ENCODE data around the gene TMEM131L.
A peak's percentile ranks its signal among the peaks of the same experiment; 100 is the strongest.
"Not testable (repeated sequence)": the region's sequence is repeated elsewhere in the genome, so short reads cannot be mapped to it uniquely, and the experiment has no call there.

The TMEM131L gene

DNA sequence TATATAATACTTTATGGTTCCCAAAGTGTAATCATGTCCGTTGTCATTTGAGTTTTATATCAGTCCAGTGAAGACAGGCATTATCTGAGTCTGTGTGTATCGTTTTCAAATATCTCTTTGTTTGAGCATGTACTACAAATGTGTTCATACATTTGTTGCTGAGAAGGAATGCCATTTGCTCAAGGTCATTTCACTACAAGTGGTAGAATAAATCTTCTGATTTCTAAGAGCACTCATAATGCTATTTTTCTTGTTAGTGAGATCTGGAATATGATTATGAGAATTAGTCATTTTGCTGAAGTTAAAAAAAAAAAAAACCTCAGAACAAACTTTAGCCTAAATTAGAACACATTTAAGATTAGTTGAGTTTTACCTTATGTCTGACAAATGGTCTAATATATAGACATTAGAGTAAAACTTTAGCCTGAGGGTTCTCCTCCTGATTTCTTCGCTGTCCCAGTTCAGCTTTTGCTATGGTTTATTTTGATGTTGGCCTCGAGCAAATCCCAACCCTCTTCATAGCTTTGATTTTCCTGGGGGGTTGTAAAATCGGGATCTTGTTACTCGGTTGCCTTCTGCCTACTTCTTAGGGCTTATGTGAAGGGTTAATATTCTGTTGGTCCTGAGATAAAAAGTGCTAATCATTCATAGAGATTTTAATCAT is 87.1 kb downstream of the TMEM131L start:
- no peak for FAIRE-seq

DNA sequence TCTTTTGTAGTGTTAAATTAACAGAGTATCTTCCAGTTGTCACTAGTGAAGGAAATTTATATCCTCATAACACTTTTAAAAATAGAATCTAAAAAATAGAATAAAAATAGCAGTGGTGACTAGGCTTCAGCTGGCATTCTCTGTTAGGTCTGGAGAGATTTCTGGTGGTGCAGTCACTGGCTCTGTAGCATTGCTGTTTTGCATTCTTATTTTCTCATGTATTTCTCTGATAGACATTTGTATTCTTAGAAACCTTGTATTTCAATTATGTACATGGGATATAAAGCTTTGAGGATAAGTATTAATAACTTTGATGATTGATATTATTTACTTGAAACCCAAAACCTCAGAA is 87.6 kb downstream of the TMEM131L start:
- no peak for FAIRE-seq

DNA sequence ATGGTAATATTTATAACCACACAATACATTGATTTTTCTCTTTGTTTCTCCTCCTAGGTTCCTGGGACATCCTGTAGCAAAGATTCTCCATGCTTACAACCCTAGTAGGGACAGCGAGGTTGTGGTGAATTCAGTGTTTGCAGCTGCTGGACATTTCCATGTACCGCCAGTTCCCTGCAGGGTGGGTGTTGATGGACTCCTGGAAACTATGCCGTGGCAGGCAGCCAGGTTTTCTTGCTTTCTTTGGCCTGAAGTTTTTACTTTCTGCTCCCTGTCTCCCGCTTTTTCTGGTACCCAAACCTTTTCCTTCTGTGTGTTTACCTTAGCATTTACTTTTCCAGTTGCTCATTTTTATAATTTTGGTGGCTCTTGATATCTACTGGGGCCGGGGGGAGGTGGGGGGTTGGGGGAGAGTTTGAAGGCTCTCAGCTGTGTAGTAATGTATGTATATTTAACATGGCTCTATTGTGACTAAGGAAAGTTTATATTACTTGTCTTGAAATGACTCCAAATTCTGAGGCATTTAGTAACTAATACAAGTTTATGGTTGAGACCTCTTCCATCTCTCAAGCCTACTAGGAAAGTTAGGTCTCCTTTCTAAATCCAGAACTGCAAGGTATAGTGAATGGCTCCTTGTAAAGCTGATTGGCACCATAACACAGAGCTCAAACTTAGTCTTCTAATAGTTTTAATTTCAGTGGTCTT is 89.7 kb downstream of the TMEM131L start:
- no peak for FAIRE-seq

DNA sequence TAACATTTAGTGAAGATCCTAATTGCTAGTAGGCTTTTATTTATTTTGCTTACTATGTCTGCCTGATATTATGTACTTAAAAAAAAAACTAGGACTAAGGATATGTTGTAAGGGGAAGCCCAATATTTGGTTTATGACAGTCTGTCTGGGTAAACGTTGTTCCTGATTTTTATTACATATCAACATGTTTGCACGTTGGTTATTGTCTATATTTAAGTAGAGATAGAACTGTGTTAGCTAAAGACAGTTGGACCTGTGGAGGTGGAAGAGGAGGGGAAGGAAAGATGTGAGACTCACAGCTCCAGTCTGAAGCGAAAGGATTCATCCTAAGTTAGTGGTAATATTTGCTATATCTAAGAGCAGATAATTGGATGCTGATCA is 90.3 kb downstream of the TMEM131L start:
- FAIRE-seq = no peak

DNA sequence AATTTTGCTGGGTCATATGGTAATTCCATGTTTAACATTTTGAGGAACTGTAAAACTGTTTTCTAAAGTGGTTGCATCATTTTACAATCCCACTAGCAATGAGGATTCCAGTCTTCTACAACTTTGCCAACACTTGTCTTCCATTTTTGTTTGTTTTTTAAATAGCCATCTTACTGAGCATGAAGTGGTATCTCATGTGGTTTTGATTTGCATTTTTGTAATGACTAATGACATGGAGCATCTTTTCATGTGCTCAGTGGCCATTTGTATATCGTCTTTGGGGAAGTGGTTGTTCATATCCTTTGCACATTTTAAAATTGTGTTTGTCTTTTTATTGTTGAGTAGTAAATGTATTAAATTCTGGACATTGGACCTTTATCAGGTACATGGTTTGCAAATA is 94.7 kb downstream of the TMEM131L start:
- FAIRE-seq = no peak

DNA sequence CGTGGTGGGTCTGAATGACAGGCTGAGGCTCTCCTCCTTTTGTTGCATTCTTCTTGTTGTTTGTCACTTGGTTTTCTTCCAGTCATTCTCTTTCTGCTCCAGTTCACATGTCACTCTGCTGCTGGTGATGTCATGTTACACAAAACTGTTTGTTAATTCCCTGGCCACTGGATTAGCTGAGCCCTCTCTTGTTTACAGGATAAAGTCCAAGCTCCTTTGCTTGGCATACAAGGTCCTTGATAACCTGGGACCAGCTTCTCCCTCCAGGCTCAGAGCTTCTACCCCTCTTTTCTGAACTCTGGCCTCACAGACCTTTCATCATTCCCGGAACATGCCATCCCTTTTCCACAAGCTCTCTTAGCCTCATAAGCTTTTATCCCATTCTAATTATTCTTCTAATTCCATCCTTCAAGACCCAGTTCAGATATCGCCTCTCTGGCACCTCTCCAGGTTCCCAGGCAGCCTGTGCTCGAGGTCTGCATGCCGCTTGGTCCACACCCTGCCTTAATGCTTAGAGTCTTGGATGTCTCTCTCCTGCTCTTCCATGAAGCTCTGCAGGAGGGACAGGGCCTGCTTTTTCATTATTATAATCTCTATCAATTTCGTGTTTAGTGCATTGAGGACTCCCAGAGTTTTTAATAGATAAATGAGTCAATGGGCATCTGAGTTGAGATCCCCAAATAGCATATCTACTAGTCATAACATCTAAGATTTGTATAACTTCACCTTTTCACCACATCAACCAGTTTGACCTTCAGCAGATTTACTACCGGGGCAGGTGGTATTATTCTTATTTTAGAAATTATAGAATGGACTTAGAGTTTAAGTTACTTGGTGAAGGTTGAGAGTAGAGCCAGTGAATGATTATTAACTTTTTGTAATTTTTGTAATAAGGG is 98.7 kb downstream of the TMEM131L start:
- FAIRE-seq = no peak

DNA sequence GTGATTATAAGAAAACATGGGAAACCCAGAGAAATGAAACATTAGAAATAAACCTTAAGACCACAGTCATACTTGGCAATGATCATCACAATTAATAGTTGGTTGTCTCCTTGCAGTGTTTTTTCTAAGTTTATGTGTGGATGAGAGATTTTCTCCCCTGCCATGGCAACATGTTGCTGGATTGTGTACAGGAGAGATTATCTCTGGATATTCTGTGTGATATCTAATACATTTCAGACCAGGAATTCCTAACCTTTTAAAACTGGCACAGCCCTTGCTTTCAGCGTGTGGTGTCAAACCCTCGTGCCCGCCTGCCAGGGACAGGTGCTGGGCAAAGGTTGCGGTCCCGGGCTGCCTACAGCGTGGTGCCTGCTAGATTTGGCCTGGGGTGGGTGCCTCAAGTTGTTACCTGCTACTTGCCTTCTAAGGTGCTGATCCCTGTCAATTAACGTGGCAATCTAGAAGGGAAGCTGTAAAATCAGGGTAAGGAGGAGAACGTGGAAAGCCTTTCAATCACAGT is 100.5 kb downstream of the TMEM131L start:
- no peak for FAIRE-seq

DNA sequence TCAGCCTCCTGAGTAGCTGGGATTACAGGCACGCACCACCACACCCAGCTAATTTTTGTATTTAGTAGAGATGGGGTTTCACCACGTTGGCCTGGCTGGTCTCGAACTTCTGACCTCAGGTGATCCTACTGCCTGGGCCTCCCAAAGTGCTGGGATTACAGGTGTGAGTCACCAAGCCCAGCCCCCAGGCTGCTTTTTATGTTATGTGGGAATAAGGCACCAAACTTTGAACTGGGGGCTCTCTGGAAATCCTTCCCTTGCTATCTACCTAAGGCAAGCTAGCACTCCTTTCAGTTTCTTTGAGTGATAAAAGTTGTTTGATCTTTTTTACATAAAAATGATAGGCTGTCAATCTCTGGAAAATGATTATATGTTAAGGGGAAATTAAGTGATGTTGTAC is 101.5 kb downstream of the TMEM131L start:
- FAIRE-seq = not testable (repeated sequence)

DNA sequence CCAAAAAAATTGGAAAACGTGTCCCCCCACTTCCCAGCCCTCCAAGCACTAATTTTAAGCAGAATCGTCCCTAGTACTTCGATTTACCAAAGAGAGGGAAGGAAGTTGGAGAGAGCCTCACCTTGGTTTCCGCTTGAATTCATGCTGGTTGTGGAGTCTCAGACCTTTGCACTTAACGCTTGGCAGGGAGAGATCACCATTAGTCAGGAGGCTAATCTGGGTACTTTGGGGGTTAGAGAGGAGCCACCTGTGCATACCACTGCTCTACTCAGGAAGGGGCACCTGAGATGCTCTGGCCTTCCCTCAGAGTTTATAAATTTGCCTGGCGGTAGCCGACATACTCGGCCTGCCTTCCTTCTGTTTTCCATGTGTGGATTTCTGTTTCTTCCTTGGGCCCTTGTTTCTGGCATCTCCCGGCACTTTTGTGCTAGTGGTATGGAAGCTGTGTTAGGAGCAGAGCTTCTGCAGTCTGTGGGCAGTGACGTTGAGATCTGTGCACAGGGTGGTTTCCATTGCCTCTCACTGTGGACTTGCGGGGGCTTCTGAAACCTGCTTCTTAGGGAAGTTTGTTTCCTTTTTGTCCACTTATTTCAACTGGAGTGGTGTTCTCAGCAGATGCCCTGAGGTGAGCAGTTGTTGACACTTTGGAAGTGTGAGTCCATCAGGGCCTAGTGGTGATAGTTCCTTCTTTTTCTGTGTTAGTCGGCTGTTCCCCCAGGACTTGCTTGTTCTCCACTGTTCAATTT is 104.2 kb downstream of the TMEM131L start:
- no peak for FAIRE-seq

DNA sequence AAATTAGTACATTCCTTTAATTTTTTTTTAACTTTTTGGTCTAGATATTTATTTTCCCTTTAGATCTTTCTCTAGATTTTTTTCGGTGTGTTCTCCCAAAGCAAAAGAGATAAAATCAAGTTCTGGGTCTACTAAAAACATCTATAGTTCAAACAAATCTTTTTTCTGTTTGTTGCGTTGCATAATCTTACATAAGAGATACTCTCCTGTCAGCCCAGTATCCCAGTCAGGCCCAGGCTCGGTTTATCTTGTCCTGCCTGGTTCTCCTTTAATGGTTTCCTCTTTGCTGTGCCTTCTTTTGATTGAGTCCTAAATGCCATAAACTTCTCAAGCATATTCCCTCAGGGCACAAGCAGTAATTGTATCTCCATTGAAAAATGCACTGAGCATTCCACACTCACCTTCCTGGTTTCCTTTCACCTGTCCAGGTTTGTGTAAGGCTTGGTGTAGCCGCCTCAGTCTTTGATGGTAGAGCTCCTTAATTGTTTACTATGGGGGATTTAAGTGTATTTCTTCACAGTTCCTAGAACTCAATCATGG is 104.9 kb downstream of the TMEM131L start:
- no peak for FAIRE-seq

DNA sequence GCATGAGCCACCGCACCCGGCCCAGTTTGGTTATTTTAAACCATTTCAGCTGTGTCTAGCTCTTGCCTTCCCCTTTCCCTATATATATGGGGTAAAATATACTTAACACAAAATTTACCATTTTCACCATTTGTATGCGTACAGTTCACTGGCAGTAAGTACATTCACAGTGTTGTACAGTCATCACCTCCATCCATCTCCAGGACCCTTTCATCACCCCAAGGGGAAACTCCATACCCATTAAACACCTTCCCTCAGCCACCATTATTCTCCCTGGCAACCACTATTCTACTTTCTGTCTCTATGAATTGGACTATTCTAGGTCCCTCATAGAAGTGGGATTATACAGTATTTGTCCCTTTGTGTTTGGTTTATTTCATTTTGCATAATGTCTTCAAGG is 106.4 kb downstream of the TMEM131L start:
- FAIRE-seq = no peak

DNA sequence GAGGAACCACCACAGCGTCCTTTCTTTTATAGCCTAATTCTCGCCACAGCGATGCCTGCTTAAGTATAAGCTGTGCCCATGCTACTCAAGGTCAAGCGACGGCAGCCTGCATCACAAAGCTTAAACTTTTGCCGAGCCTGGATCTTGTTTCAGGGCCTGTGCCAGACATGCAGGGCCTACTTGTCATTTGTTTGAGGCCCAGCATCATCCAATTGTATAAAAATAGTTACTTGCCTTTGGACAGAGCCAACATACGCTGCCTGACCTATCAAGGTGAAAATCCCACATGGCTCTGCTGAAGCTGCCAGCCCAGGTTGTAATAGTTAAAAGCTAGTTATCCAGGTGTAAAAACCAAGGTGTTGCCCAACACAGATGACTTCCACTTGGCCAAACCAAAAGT is 107.1 kb downstream of the TMEM131L start:
- no peak for FAIRE-seq

DNA sequence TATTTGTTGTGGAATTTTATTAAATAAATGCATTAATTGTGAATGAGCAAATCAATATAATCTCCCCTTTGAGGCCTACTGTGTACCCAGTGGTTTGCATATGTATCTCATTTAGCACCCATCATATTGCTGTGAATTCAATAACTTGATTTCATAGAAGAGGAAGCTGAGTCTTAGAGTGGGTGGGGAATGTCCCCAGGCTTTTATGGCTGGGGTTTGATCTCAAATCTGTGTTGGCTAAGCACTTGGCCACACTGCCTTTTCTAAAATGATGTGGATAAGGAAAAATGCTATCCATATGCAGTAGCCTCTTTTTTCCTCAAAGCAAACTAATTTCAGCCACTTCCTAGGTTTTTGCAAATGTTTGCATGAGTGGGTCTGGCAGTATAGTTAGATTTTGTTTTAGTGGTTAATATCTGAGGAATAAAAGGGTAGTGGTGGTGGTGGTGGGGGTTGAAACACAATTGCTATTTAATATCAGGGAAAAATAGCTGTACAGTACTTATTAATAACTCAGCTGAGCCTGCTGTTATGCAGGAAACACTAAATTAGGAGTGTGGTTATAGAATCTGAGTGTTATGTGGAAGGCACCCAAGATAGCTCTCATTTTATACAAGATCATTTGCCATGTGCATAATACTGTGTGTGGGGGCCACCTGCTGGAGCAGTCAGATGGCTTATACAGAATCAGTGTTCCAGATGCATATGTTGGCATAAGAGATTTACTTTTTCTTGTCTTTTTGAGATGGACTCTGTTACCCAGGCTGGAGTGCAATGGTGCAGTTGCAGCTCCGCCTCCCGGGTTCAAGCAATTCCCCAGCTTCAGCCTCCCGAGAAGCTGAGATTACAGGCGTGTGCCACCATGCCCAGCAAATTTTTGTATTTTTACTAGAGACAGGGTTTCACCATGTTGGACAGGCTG is 108.0 kb downstream of the TMEM131L start:
- peak; percentile 13 for FAIRE-seq

DNA sequence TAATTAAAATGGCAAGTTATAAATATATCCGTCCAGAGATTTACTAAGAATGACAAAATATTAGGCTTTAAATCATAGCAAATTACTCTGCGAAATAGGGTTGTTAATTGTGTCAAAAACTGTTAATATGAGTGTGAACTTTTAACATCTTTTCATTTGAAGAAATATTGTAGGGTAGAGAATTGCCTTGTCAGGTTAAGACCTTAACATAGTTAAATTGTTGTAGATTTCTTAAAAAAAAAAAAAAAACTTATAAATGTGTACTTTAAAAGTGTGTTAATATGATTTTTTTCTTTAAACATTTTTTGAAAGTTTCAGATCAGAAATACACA is 110.2 kb downstream of the TMEM131L start:
- FAIRE-seq = no peak

DNA sequence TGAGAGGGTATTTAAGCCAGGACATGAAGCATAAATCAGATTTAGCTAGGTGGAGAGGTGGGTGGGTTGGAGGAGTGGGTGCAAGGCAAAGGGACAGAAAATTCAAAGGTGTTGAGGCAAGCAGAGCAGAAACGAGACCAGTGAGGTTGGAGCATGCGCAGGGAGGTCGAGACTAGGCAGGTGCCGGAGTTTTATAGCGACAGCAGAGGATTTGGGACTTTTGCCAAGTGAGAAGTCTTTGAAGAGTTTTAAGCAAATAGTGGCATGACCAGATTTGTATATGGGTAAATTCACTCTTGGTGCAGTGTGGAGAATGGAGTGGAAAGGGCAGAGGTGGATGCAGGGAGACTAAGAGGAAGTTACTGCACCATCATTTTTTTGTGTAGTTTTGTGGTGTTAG is 110.9 kb downstream of the TMEM131L start:
- no peak for FAIRE-seq

DNA sequence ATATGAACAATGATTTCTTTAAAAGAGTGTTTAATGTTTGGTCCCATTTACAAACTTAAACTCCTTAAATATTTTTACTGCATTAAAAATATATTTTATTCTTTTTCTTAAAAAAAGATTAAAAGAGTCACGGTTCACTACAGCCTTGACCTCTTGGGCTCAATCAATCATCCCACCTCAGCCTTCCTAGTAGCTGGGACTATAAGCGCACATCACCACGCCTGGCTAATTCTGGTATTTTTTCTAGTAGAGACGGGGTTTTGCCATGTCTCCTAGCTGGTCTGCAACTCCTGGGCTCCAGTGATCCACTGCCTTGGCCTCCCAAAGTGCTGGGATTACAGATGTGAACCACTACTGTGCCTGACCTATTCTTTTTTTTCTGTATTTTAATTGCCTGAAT is 113.2 kb downstream of the TMEM131L start:
- no peak for FAIRE-seq

DNA sequence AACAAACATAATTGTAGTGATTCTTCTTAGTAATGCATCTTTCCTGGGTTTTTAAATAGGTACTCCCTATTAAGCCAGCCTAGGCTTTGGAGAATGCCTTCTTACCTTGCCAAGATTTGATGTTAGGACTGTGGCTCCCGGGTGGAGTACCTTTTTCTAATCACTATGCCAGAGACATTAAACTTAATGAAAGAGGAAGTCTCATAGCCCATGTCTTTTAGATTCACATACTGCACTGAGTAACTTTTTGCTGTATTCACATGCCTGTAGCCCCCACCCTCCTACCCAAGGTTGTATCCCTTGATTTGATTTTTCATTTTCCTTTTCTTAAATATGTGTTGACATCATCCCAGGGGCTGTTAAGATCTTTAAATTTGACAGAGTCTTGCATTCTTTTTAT is 113.7 kb downstream of the TMEM131L start:
- FAIRE-seq = no peak

DNA sequence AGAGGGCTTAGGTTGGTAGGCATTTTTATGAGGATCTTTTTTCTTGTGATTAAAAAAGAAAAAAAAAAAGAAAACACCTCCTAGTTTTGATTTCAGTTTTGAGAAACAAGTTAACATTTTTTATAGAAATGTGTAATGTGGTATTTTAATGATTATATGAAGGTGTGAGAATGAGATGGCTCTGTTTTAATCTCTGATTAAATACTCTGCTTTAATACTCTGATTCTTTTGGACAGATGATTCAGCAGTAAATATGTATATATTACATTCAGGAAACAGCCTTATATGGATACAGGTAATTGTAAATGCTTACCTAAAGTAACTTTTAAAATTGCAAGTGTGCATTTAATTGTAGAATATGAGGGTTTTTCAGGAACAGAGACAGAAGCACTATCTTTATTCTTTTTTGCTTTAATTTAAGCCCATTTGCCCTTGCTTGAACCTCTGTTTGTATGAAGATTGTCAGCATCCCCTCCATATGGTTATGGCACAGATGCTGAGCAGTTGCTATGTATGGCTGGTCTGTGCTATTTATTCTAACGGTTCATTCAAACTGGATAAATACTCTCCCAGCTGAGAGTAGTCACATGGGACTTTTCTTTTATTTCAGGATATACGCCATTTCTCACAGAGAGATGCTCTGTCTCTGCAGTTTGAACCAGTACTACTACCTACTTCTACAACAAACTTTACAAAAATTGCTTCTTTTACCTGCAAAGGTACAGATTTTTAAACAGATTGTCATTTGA is 117.0 kb downstream of the TMEM131L start:
- FAIRE-seq = no peak

DNA sequence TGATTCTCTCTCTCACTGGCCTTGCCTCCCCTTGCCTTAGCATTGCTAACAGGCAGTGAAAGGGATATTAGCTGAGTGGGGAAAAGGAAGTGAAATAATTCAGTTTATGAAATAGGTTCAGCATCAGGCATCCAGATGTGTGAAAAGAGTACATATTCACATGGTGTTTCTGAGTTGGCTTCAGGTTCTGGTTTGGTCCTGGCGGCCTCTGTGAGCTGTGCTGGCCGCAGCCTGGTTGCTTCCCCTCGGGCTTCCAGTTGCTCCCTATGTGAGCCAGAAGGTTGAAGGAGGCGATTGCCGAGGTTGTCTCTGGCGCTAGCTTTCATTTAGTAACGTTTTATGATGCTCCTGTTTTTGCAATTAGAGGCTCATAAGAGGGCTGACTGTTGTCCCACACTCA is 118.9 kb downstream of the TMEM131L start:
- no peak for FAIRE-seq

DNA sequence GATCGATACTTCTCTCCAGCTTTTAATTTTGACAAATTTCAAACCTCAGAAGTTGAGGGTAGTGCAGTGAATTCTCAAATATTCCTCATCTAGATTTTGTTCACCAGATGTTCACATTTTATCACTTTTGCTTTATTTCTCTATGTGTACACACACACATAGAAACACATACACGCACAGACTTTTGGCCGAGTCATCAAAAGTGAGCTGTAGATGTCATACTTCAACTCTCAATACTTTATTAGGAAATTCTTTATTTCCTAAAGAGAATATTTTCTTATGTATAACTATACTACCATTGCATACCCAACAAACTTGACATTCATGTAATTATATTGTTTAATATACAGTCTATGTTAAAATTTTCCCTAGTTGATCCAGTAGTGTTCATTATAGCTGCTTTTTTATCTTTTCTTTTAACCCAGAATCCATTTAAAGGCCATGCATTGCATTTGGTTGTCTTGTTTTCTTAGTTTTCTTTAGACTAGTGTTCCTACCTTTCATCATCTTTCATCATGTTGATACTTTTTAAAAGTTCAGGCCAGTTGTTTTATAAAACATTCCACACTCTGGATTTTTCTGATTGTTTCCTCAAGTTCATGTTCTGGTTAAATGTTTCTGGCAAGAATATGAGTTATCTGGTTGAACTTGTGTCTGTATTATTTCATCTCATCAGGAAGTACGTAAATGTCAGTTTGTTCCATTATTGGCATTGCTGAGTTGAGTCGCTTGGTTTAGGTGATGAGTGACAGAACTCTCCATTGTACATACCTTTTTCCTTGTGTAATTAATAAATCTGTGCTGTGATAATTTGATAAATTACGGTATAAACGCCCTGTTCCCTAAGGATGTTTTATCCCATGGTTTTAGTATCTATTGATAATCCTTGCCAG is 123.8 kb downstream of the TMEM131L start:
- FAIRE-seq = no peak
